ENCODE data around the gene TMEM132D. TPM values are rescaled to one million over a fixed set of nuclear protein-coding genes. Genes with fewer than 3 reads are reported as not detected.

TMEM132D gene
- total and polyA plus RNA-seq, 2 of the 8 experiments (the other 6 are each of a cell fraction or from before 2014, with no cell fraction given): 3.5 to 10.1 TPM

DNA sequence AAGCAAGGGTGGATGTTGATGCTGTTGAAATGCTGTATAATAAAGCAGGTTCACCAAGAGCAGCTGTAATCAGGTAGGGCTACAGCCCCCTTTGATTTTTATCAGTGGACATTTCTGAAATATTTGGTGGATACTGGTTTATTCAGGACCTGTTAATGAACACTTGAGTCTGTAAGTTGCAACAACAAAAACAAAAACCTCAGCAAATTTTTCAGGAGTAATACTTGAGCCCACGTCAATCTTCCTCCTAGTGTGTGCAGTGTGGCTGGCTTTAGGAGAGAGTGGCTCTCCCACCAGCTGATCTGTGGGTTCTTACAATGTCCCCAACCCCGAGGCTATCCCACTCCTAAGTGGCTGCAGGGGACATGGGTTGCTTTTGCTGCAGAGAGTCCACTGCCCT is 702.8 kb downstream of the TMEM132D start:
- Histone ChIP-seq H2BK12ac (ENCODE audit: low read depth, low read length) (no peak overlapping the region), H3K18ac (ENCODE audit: extremely low read depth, low read length) (no peak overlapping the region), H3K4me2 (ENCODE audit: insufficient read depth in 1 of 2, low read depth in 2 of 2, low read length in 2 of 2) (no peak overlapping the region), H4K8ac (ENCODE audit: extremely low read depth, insufficient read depth, low read length) (no peak overlapping the region), H2BK5ac (ENCODE audit: low read depth, low read length) (no peak overlapping the region), H3K23ac (ENCODE audit: insufficient read length) (no peak overlapping the region), H2AK5ac (ENCODE audit: low read depth, low read length) (no peak overlapping the region), H4K20me1 (replicated peaks in 1 of 2; ENCODE audit: control insufficient read depth in 1 of 2, insufficient read depth in 2 of 2, low read length in 2 of 2) (no peaks in the 10 kb centered on the region), H3K4ac (replicated peaks; ENCODE audit: insufficient read length, low read depth, low read length) (no peak overlapping the region), H3K9ac (replicated peaks in 1 of 4; ENCODE audit: extremely low read depth in 1 of 4, low read depth in 3 of 4, low read length in 3 of 4) (no peak overlapping the region), H4K91ac (replicated peaks; ENCODE audit: insufficient read length, low read length) (no peak overlapping the region), H2BK15ac (ENCODE audit: low read length) (no peak overlapping the region), H3K56ac (replicated peaks; ENCODE audit: insufficient read length, low read depth, low read length) (no peak overlapping the region), H3K4me3 (ENCODE audit: extremely low read depth in 1 of 4, insufficient read depth in 2 of 4, low read depth in 3 of 4, low read length in 4 of 4) (no peak overlapping the region), H3K23me2 (ENCODE audit: low read depth, low read length) (no peaks in the 10 kb centered on the region; the same call in 1 of the 2 replicates), H3K14ac (ENCODE audit: insufficient read length) (no peak overlapping the region), H2AFZ (ENCODE audit: low read length) (no peak overlapping the region), H3K4me1 (replicated peaks in 1 of 4; ENCODE audit: control insufficient read depth in 3 of 4, insufficient read depth in 4 of 4, low read length in 3 of 4) (no peaks in the 10 kb centered on the region), H3K27ac (ENCODE audit: low read depth, low read length) (no peak overlapping the region), H4K5ac (ENCODE audit: insufficient read length, low read depth, low read length) (no peak overlapping the region), H2BK20ac (ENCODE audit: low read length) (no peak overlapping the region), H3K79me1 (ENCODE audit: low read depth, low read length) (no peaks in the 10 kb centered on the region), H2BK120ac (replicated peaks; ENCODE audit: low read depth, low read length) (no peak overlapping the region), H3K9me3 (ENCODE audit: insufficient read depth in 2 of 2, low read depth in 1 of 2, low read length in 1 of 2) (no peaks in the 10 kb centered on the region), H3K36me3 (ENCODE audit: control insufficient read depth in 2 of 4, insufficient read depth in 4 of 4, low read length in 3 of 4) (no peaks in the 10 kb centered on the region), H3K79me2 (ENCODE audit: control insufficient read depth in 1 of 2, insufficient read depth in 2 of 2, low read length in 2 of 2) (no peaks in the 10 kb centered on the region), H3K27me3 (replicated peaks in 1 of 4; ENCODE audit: control insufficient read depth in 3 of 4, extremely low read depth in 1 of 4, insufficient read depth in 3 of 4, low read length in 3 of 4) (no peaks in the 10 kb centered on the region)
- FAIRE-seq (no peak), DNase-seq (ENCODE audit: low read depth in 1 of 2, low spot score in 2 of 2) (no peak)
- ChIA-PET CTCF (ENCODE audit: partially characterized antibody) (interaction anchor here (0.6 to 1.5 kb wide), 3 partner anchors 10 to 662 kb away, joined by 3 to 7 read pairs (median 5); no protein-coding TSS in a partner anchor), POLR2A (ENCODE audit: partially characterized antibody) (no interaction called here)
- WGBS, 2 experiments (ENCODE audit: extremely low coverage in 1 of 2, insufficient coverage in 1 of 2, insufficient read length in 1 of 2, insufficient replicate concordance in 2 of 2, low coverage in 1 of 2, low lambda C conversion rate in 2 of 2, missing lambda C conversion rate in 1 of 2): 91% methylated on average over 2 of the region's 2 CpGs; no CpG with 5 or more reads in 1 of the 2 experiments
- no peak for TF ChIP-seq JUND (IDR thresholded peaks at IDR 0.05; ENCODE audit: low read length)
- TF ChIP-seq CHD2 (IDR thresholded peaks at IDR 0.05; ENCODE audit: low read length): no peak
- TF ChIP-seq SP2 (IDR thresholded peaks at IDR 0.05; ENCODE audit: low read length): no peak
- TF ChIP-seq SUZ12 (IDR thresholded peaks at IDR 0.05; ENCODE audit: low read length): no peak

Data from H1 (cell line).